Muscle layer of colon (tissue), 2 donors: Measurements from ENCODE around the gene DIAPH1.

Experiments
- H3K27ac ChIP-seq: one replicate; pipeline ENCODE4 v1.7.0; 2013; ENCODE audit warnings: low read depth, mild to moderate bottlenecking, low read length, moderate library complexity
- H3K27me3 ChIP-seq, 2 donors: one replicate each; pipeline ENCODE4 v1.7.0; 2013; ENCODE audit warnings: low read length in 2 of 2, mild to moderate bottlenecking in 2 of 2; ENCODE audit not compliant: insufficient read depth in 2 of 2, control insufficient read depth in 1 of 2
- H3K36me3 ChIP-seq: one replicate; pipeline ENCODE4 v1.7.0; 2013; ENCODE audit warnings: mild to moderate bottlenecking, low read length; ENCODE audit not compliant: insufficient read depth
- H3K4me1 ChIP-seq: one replicate; pipeline ENCODE4 v1.7.0; 2013; ENCODE audit warnings: mild to moderate bottlenecking, low read length; ENCODE audit not compliant: insufficient read depth
- H3K4me3 ChIP-seq, 2 donors: one replicate each; pipeline ENCODE4 v1.7.0; 2013; ENCODE audit warnings: low read length in 2 of 2, low read depth in 1 of 2, mild to moderate bottlenecking in 1 of 2, moderate library complexity in 1 of 2
- H3K9ac ChIP-seq: one replicate; pipeline ENCODE4 v1.7.0; 2013; ENCODE audit warnings: low read length
- H3K9me3 ChIP-seq: one replicate; pipeline ENCODE4 v1.7.0; 2013; ENCODE audit warnings: mild to moderate bottlenecking, low read length
- donor health status: abdominal sarcoma.
- donor health status: Adenocarcinoma of cecum.

The DIAPH1 gene

GRCh38 chr5:141547488-141547887, 71.3 kb downstream of the DIAPH1 start:
- Histone ChIP-seq H3K4me3 (no peak overlapping the region), H3K27me3 (no peaks in the 10 kb centered on the region), H3K36me3 (peaks cover 13% of the 10 kb centered on the region), H3K27ac (no peak overlapping the region), H3K4me1 (no peaks in the 10 kb centered on the region), H3K9ac (no peak overlapping the region), H3K9me3 (peaks cover 7% of the 10 kb centered on the region)

GRCh38 chr5:141543053-141543452, 75.7 kb downstream of the DIAPH1 start:
- peaks cover 10% of the 10 kb centered on the region for H3K36me3 ChIP-seq
- H3K4me3 ChIP-seq, result no peak overlapping the region
- no peak overlapping the region for H3K27ac ChIP-seq

GRCh38 chr5:141534492-141535213, 84.1 kb downstream of the DIAPH1 start:
- H3K27me3 ChIP-seq, result no peaks in the 10 kb centered on the region
- H3K9ac ChIP-seq, result no peak overlapping the region
- H3K4me3 ChIP-seq, result no peak overlapping the region
- H3K27ac ChIP-seq, result no peak overlapping the region
- peaks cover under 1% of the 10 kb centered on the region for H3K4me1 ChIP-seq
- H3K9me3 ChIP-seq, result no peaks in the 10 kb centered on the region
- no peaks in the 10 kb centered on the region for H3K36me3 ChIP-seq

More at GRCh38 chr5:141543053-141543452, 75.7 kb downstream of the DIAPH1 start:
- no peaks in the 10 kb centered on the region for H3K4me1 ChIP-seq
- no peaks in the 10 kb centered on the region for H3K27me3 ChIP-seq
- H3K9ac ChIP-seq, result no peak overlapping the region
- H3K9me3 ChIP-seq, result peaks cover 7% of the 10 kb centered on the region

DNA sequence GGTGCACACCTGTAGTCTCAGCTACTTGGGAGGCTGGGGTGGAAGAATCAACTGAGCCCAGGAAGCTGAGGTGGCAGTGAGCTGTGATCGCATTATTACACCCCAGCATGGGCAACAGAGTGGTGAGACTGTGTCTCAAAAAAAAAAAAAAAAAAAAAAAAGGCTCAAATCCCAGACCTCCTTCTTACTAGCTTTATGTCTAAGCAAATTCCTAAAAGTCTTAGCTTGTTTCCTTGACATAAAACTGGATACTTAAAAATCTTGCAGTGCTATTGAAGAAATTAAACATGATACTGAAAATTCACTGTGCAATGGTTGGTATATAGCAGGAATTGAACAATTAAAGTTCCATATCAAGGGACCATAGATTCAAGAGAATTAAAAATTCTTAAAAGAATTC, 84.9 kb downstream of the DIAPH1 start:
- Histone ChIP-seq H3K36me3 (peaks cover under 1% of the 10 kb centered on the region), H3K27me3 (no peaks in the 10 kb centered on the region), H3K9ac (no peak overlapping the region), H3K9me3 (no peaks in the 10 kb centered on the region), H3K27ac (no peak overlapping the region), H3K4me1 (peaks cover 8% of the 10 kb centered on the region), H3K4me3 (no peak overlapping the region)

GRCh38 chr5:141532726-141533125, 86.1 kb downstream of the DIAPH1 start:
- H3K27me3 ChIP-seq, result no peaks in the 10 kb centered on the region
- peaks cover 8% of the 10 kb centered on the region for H3K36me3 ChIP-seq
- no peak overlapping the region for H3K27ac ChIP-seq
- H3K9me3 ChIP-seq, result no peaks in the 10 kb centered on the region
- H3K4me3 ChIP-seq, result no peak overlapping the region
- no peak overlapping the region for H3K9ac ChIP-seq
- H3K4me1 ChIP-seq, result peaks cover 9% of the 10 kb centered on the region

- Histone ChIP-seq H3K36me3 (peaks cover 8% of the 10 kb centered on the region), H3K9ac (no peak overlapping the region), H3K27me3 (no peaks in the 10 kb centered on the region), H3K9me3 (no peaks in the 10 kb centered on the region), H3K4me1 (peaks cover 13% of the 10 kb centered on the region), H3K27ac (no peak overlapping the region), H3K4me3 (no peak overlapping the region)
Observed at GRCh38 chr5:141529873-141530272, 88.9 kb downstream of the DIAPH1 start.

DNA sequence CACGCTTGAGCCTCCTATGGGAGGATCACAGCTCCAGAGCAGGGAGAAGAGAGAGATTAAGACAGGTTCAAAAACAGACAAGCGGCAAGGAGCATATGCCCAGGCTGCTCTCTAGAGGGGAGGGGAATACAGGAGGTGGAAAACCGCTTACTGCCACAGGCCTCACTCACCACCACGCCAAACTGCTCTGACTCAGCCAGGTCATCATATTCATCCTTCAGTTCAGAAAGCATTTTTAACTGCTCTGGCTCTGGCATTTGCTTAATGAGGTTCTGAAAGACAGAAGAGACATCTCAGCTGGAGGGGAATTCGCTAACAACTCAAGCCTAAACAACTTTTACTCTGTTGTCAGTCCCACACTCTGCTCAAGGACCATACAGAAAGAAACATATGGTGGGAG, 89.8 kb downstream of the DIAPH1 start:
- Histone ChIP-seq H3K9me3 (no peaks in the 10 kb centered on the region), H3K27me3 (no peaks in the 10 kb centered on the region), H3K9ac (no peak overlapping the region), H3K36me3 (peaks cover 8% of the 10 kb centered on the region), H3K27ac (peak overlapping the region; percentile 19), H3K4me3 (no peak overlapping the region), H3K4me1 (peaks cover 22% of the 10 kb centered on the region)

DNA sequence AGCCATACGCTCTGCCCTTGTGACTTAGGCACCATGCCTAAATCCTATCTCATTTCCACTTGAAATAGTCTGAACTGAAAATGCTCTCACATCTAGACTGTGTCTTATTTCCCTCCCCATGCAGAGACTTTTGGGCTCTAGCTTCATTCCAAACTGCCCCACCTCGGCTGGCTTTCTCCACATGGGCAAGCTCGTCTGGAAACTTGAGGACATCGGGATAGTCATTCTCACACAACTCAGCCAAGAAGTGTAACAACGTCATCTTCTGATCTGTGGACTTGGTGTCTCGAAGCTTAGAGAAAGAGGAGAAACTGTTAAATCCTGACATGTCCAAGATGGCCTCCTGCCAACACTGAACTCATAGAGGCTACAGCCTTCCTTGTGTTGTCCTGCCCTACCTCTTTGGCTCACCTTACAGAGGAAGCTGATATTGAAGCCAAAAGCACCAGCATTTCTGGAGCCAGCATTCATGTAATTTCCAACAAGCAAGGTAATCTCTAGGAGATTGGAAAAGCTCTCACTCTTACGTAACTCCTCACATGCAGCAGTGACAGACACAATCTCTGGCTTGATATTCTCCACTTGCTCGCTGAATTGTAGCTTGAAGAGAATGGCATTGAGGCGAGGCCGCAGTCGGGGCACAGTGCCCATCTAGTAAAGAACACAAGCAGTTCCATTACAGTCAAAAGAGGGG, 90.4 kb downstream of the DIAPH1 start:
- peaks cover 8% of the 10 kb centered on the region for H3K36me3 ChIP-seq
- H3K27ac ChIP-seq, result peak overlapping the region; percentile 19

GRCh38 chr5:141527426-141527825, 91.4 kb downstream of the DIAPH1 start:
- H3K9ac ChIP-seq, result no peak overlapping the region
- peaks cover 25% of the 10 kb centered on the region for H3K4me1 ChIP-seq
- H3K27ac ChIP-seq, result no peak overlapping the region
- H3K9me3 ChIP-seq, result no peaks in the 10 kb centered on the region
- H3K27me3 ChIP-seq, result no peaks in the 10 kb centered on the region
- H3K36me3 ChIP-seq, result peaks cover 8% of the 10 kb centered on the region
- H3K4me3 ChIP-seq, result no peak overlapping the region

More for the DNA sequence above, 90.4 kb downstream of the DIAPH1 start:
- Histone ChIP-seq H3K4me3 (no peak overlapping the region), H3K9me3 (no peaks in the 10 kb centered on the region), H3K9ac (no peak overlapping the region), H3K4me1 (peaks cover 25% of the 10 kb centered on the region), H3K27me3 (no peaks in the 10 kb centered on the region)

DNA sequence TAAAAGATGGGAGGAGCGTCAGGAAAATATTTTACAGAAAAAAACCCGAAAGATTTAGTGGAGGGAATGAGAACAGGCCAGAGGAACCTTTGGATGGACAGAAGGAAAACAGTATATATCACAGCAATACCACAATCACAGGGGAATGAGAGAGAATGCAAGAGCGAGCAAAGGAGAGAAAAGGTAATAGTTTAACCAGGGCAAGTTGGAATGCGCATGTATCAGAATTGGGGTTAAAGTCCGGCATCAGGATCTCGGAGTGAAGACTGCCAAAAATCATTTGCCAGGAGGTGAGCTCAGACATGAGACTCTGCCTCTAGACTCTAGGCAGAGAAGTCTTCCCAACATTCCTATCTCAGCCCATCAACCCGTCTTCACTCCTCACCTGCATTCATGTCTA, 93.1 kb downstream of the DIAPH1 start:
- Histone ChIP-seq H3K9ac (no peak overlapping the region), H3K4me3 (no peak overlapping the region), H3K27me3 (no peaks in the 10 kb centered on the region), H3K36me3 (peaks cover 8% of the 10 kb centered on the region), H3K9me3 (no peaks in the 10 kb centered on the region), H3K27ac (peak overlapping the region; percentile 60), H3K4me1 (peaks cover 34% of the 10 kb centered on the region)

DNA sequence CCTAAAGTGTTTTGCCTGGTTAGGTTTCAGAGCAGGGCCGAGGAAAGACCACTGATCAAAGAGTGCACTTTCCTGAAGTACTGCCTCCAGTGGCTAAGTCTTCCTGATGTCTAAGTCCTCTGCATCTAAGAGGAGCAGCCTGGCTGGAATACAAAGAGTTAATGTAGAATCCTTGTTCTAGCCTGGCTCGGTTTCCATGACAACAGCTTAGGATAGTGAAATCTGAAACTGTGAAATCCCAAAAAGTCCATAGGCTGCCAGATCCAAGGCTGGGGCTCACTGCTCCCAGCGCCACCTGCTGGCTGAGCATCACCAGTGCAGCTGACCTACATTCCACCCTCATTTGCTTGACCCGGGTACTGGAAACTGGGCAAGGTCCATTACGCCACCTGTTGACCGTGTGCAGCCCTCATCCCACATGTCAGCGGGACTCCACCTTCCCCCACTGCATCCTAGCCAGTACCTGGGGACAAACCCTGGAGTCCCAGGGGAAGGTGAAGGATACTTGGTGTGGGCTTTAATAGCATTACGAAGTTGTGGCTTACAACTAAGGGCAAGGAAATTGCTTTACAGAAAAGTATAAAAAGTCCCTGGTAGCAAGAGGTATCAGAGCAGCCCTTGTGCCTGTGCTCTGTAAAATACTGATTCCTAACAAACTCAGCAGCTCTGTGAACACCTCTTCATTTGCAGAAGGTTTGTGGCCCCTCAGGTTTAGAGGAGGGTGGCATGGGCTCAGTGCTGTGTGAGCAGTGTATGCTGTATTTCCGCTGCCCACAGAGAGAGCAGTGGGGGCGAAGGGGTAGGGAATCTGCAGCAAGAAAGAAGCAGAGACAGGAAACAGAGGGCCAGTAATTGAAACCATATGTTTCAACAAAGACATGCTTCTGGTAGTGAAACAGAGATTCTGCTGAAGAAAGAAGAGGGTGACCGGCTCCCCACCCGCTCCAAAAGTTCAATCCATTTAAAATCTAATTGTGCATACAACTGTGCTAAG, 93.9 kb downstream of the DIAPH1 start:
- H3K27ac ChIP-seq, result peak overlapping the region; percentile 60
- peaks cover 34% of the 10 kb centered on the region for H3K4me1 ChIP-seq
- no peak overlapping the region for H3K9ac ChIP-seq
- H3K36me3 ChIP-seq, result peaks cover 10% of the 10 kb centered on the region
- H3K27me3 ChIP-seq, result no peaks in the 10 kb centered on the region
- H3K9me3 ChIP-seq, result no peaks in the 10 kb centered on the region
- peak overlapping the region in 1 of 2 donors; percentile 20 for H3K4me3 ChIP-seq
